GM19035 (cell line): ENCODE data around the gene NTSR2.

ENCODE experiments used
- ATAC-seq: cut with Tn5 transposase; IDR thresholded peaks from one replicate; pipeline ENCODE4 v1.9.1; 2021; ENCODE audit not compliant: unreplicated experiment

NTSR2 gene

GRCh38 chr2:11658208-11659114, 11.5 kb downstream of the NTSR2 start:
- ATAC-seq, result no peak

GRCh38 chr2:11657646-11658045, 12.3 kb downstream of the NTSR2 start:
- ATAC-seq, result no peak

- ATAC-seq, result no peak
Measured at GRCh38 chr2:11657195-11657594, 12.8 kb downstream of the NTSR2 start.

- ATAC-seq, result no peak
Measured at GRCh38 chr2:11656671-11657101, 13.3 kb downstream of the NTSR2 start.

GRCh38 chr2:11656252-11656651, 13.7 kb downstream of the NTSR2 start:
- no peak for ATAC-seq

- ATAC-seq, result no peak
Measured at GRCh38 chr2:11655495-11655894, 14.5 kb downstream of the NTSR2 start.

- no peak for ATAC-seq
Measured at GRCh38 chr2:11652553-11652952, 17.4 kb downstream of the NTSR2 start.

- ATAC-seq, result no peak
Measured at GRCh38 chr2:11651856-11652548, 18.0 kb downstream of the NTSR2 start.

GRCh38 chr2:11649093-11649492, 20.9 kb downstream of the NTSR2 start:
- no peak for ATAC-seq

- ATAC-seq, result no peak
Measured at GRCh38 chr2:11647834-11648600, 22.0 kb downstream of the NTSR2 start.

- ATAC-seq, result no peak
Measured at GRCh38 chr2:11646530-11646929, 23.5 kb downstream of the NTSR2 start.

GRCh38 chr2:11644293-11644692, 25.7 kb downstream of the NTSR2 start:
- no peak for ATAC-seq

- ATAC-seq, result no peak
Measured at GRCh38 chr2:11642972-11643371, 27.0 kb downstream of the NTSR2 start.

- ATAC-seq, result no peak
Measured at GRCh38 chr2:11640132-11640531, 29.9 kb downstream of the NTSR2 start.

- ATAC-seq, result no peak
Measured at GRCh38 chr2:11639503-11639902, 30.5 kb downstream of the NTSR2 start.

GRCh38 chr2:11637546-11637945, 32.4 kb downstream of the NTSR2 start:
- ATAC-seq, result no peak

- no peak for ATAC-seq
Measured at GRCh38 chr2:11636593-11637295, 33.3 kb downstream of the NTSR2 start.

GRCh38 chr2:11635141-11635540, 34.9 kb downstream of the NTSR2 start:
- ATAC-seq, result no peak

- no peak for ATAC-seq
Measured at GRCh38 chr2:11634584-11634983, 35.4 kb downstream of the NTSR2 start.

- no peak for ATAC-seq
Measured at GRCh38 chr2:11633923-11634478, 36.0 kb downstream of the NTSR2 start.

- no peak for ATAC-seq
Measured at GRCh38 chr2:11631462-11631861, 38.5 kb downstream of the NTSR2 start.
